Natural killer cell (primary cell): Measurements from ENCODE around the gene SPRTN. TPM values are rescaled to one million over a fixed set of nuclear protein-coding genes. Genes with fewer than 3 reads are reported as not detected.

Source experiments
- ATAC-seq, 3 donors: fragments of 150-1000 bp in 2 of 3; fragments of 200-7000 bp in 1 of 3; cut with Tn5 transposase; 1 replicate in 1 of 3; 2 replicates in 2 of 3; pipeline ENCODE4 v1.10.0; 2021; ENCODE audit warnings: mild to moderate bottlenecking in 2 of 3, moderate library complexity in 2 of 3
- DNase-seq, 2 donors: peaks; one replicate each; pipeline versions ENCODE4 v3.0.0 to v3.0.0-alpha.2; 2013 to 2021; ENCODE audit warnings: mixed read lengths in 1 of 2
- H3K27ac ChIP-seq: one replicate; pipeline ENCODE4 v1.5.1; 2013; ENCODE audit warnings: mild to moderate bottlenecking, low read length
- H3K27me3 ChIP-seq: one replicate; pipeline ENCODE4 v1.6.1; 2013; ENCODE audit warnings: low read length; ENCODE audit not compliant: control insufficient read depth, insufficient read depth
- H3K36me3 ChIP-seq: one replicate; pipeline ENCODE4 v1.6.1; 2013; ENCODE audit warnings: low read length; ENCODE audit not compliant: control insufficient read depth, insufficient read depth
- H3K4me1 ChIP-seq: one replicate; pipeline ENCODE4 v1.6.1; 2013; ENCODE audit warnings: low read length; ENCODE audit not compliant: control insufficient read depth, insufficient read depth
- H3K4me3 ChIP-seq: one replicate; pipeline ENCODE4 v1.5.1; 2013; ENCODE audit warnings: low read length
- H3K9me3 ChIP-seq: one replicate; pipeline ENCODE4 v1.6.1; 2013; ENCODE audit warnings: low read length; ENCODE audit not compliant: control insufficient read depth, insufficient read depth
- H3K27ac Mint-ChIP-seq, 2 donors: one replicate each; pipeline ENCODE4 v1.8.0; 2022; ENCODE audit warnings: mild to moderate bottlenecking in 2 of 2, mixed read lengths in 2 of 2, moderate library complexity in 1 of 2
- H3K27me3 Mint-ChIP-seq, 2 donors: one replicate each; pipeline ENCODE4 v1.8.0; 2022; ENCODE audit warnings: low read depth in 2 of 2, mixed read lengths in 2 of 2
- H3K36me3 Mint-ChIP-seq: one replicate; pipeline ENCODE4 v1.8.0; 2022; ENCODE audit warnings: mixed read lengths
- H3K4me1 Mint-ChIP-seq, 2 donors: one replicate each; pipeline ENCODE4 v1.8.0; 2022; ENCODE audit warnings: mixed read lengths in 2 of 2
- H3K4me3 Mint-ChIP-seq: one replicate; pipeline ENCODE4 v1.8.0; 2022; ENCODE audit warnings: mild to moderate bottlenecking, moderate library complexity, mixed read lengths
- H3K9me3 Mint-ChIP-seq, 2 donors: one replicate each; pipeline ENCODE4 v1.8.0; 2022; ENCODE audit warnings: mixed read lengths in 2 of 2
- CTCF ChIP-seq: fragments of 200-600 bp; IDR thresholded peaks from one replicate; pipeline ENCODE4 v1.8.0; 2022; ENCODE audit warnings: antibody characterized with exemption
- WGBS: methylation state at CpG from one replicate; pipeline ENCODE4 v1.1.7; 2013; ENCODE audit warnings: missing lambda C conversion rate; ENCODE audit not compliant: insufficient coverage; 5-methylcytosine and 5-hydroxymethylcytosine counted together
- intact Hi-C: fragments of 100-400 bp; cut with micrococcal nuclease; formaldehyde crosslinking; loops from one replicate; pipeline ENCODE4 v1.14.2; 2022
- total RNA-seq, 4 donors: library from RNA; stranded (reverse); fragments of 120-200 nt in 1 of 4; gene quantifications; one replicate each; pipeline versions ENCODE4 v1.2.3 to v1.2.4, GENCODE V29; 2013 to 2022

SPRTN gene
- total RNA-seq, 3 donors from 2014 or later (not counting 1 experiment from before 2014, with no cell fraction given) = 31.1 to 42.6 (median 36.6) TPM

- ATAC-seq = no peak
- Histone ChIP-seq H3K27ac (no peak overlapping the region), H3K27me3 (no peaks in the 10 kb centered on the region), H3K4me3 (no peak overlapping the region), H3K4me1 (peaks cover 33% of the 10 kb centered on the region), H3K36me3 (peaks cover 12% of the 10 kb centered on the region), H3K9me3 (no peaks in the 10 kb centered on the region)
- Mint-ChIP-seq H3K4me1 (peaks cover 56 to 70% of the 10 kb centered on the region in 2 donors), H3K4me3 (peak overlapping the region; percentile 69), H3K36me3 (no peaks in the 10 kb centered on the region), H3K27me3 (no peaks in the 10 kb centered on the region), H3K27ac (peak overlapping the region in 1 of 2 donors; percentile 18), H3K9me3 (no peaks in the 10 kb centered on the region)
- 100% methylated on average over 1 of the region's 1 CpG for WGBS
- intact Hi-C loops = no loop called here
- DNase-seq = no peak
- TF ChIP-seq CTCF = no peak
Measured at GRCh38 chr1:231334079-231334666, 3.9 kb upstream of the SPRTN start.

DNA sequence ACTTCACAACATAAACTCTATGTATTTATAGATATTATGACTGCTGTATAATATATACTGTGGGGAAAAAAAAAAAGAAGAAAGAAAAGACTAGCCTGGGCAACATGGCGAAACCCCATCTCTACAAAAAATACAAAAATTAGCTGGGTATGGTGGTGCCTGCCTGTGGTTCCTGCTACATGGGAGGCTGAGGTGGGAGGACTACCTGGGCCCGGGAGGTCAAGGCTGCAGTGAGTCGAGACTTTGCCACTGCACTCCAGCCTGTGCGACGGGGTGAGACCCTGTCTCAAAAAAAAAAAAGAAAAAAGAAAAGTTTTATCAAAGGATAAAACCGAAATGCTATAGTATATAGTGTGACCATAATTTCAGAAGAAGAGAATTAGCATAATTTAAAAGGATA, 3.1 kb upstream of the SPRTN start:
- intact Hi-C loops = loop anchor here (5.0 kb wide), 1 partner anchor 358 kb away; the partner anchor contains the start of genes ARV1 and TTC13
- no peak for ATAC-seq
- Mint-ChIP-seq H3K27me3 (no peaks in the 10 kb centered on the region), H3K4me3 (peak overlapping the region; percentile 69), H3K4me1 (peaks cover 58 to 71% of the 10 kb centered on the region in 2 donors), H3K9me3 (no peaks in the 10 kb centered on the region), H3K36me3 (no peaks in the 10 kb centered on the region), H3K27ac (peak overlapping the region in 1 of 2 donors; percentile 48)
- Histone ChIP-seq H3K27ac (no peak overlapping the region), H3K27me3 (no peaks in the 10 kb centered on the region), H3K36me3 (peaks cover 12% of the 10 kb centered on the region), H3K4me3 (no peak overlapping the region), H3K9me3 (no peaks in the 10 kb centered on the region), H3K4me1 (peaks cover 39% of the 10 kb centered on the region)
- 100% methylated on average over 5 of the region's 6 CpGs for WGBS
- no peak for TF ChIP-seq CTCF
- DNase-seq = no peak

DNA sequence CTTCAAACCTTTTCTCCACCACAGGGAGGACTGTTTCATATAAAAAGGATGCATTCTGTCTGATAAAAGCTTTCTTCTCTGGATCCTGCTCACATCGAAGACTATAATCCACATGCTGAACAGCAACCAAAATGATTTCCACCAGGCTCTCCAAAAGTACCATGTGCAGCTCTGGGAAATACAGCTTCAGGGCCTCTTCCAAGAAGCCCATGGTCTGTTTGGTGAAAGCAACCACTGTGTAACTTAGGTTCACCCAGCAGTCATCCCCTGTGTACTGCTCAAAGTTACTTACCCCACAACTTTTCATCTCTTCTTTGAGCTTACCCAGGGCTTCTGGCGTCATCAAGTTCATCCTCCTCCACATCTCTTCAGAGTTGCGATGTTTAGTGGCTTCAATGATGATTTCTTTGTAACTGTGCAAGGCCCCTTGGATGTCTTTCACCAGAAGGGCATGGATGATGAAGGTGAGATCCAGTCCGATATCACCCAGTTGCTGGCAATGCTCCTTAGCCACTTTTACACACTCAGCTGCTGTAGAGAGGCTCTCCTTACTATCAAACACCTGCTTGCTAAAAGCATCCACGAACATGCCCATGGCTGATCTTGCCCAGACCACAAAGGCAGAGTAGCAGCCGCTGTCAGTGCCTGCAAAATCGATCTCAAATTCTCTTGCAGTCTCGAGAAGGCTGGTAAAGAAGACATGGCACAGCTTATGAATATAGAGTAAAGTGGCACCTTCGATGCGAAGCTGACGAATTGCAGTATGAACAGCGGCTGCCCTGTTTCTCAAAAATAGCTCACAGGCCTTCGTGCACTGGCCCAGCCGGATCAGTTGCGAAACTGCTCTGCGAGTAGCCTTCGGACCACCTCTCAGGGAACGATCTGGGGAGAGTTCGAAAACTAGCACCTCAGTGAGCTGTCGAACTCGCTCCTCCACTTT, 2.2 kb upstream of the SPRTN start:
- intact Hi-C loops = loop anchor here (5.0 kb wide), 1 partner anchor 359 kb away; the partner anchor contains the start of genes ARV1 and TTC13
- ATAC-seq (no peak), DNase-seq (peak in 1 of 2 donors; percentile 6)
- Histone ChIP-seq H3K9me3 (no peaks in the 10 kb centered on the region), H3K4me3 (peak overlapping the region; percentile 95), H3K36me3 (peaks cover 12% of the 10 kb centered on the region), H3K27ac (no peak overlapping the region), H3K27me3 (no peaks in the 10 kb centered on the region), H3K4me1 (peaks cover 39% of the 10 kb centered on the region)
- H3K4me1 Mint-ChIP-seq = peaks cover 64 to 71% of the 10 kb centered on the region in 2 donors
- TF ChIP-seq CTCF = no peak
- H3K4me3 Mint-ChIP-seq = peak overlapping the region; percentile 100
- WGBS = 87% methylated on average over 21 of the region's 21 CpGs
- H3K36me3 Mint-ChIP-seq = peaks cover 6% of the 10 kb centered on the region
- H3K27me3 Mint-ChIP-seq = no peaks in the 10 kb centered on the region
- H3K9me3 Mint-ChIP-seq = no peaks in the 10 kb centered on the region
- peak overlapping the region; percentile 99 to 100 for H3K27ac Mint-ChIP-seq
